Stimulated activated CD4-positive, alpha-beta T cell treated with anti-CD3 and anti-CD28 coated beads, Interleukin-15, amount 100 ng/mL, for 24 hours (primary cell): ENCODE data around the gene SEMA5A.

ENCODE experiments used
- DNase-seq: peaks from one replicate; pipeline ENCODE4 v3.0.0-alpha.2; 2020

Gene SEMA5A

GRCh38 chr5:9545992-9546851 lies at the start of gene SEMA5A:
TSS of gene SEMA5A (minus strand) at chr5:9546075. CDS start at chr5:9379946, 166,129 bp downstream.
- DNase-seq = peak; percentile 19

GRCh38 chr5:9594913-9595312 lies 49.0 kb upstream of the SEMA5A start:
- DNase-seq = no peak

- no peak for DNase-seq
These were observed 43.4 kb upstream of the SEMA5A start for GRCh38 chr5:9589049-9589835.

GRCh38 chr5:9588254-9588653 lies 42.4 kb upstream of the SEMA5A start:
- DNase-seq = no peak

GRCh38 chr5:9587135-9587534 lies 41.3 kb upstream of the SEMA5A start:
- no peak for DNase-seq

GRCh38 chr5:9582406-9582805 lies 36.5 kb upstream of the SEMA5A start:
- no peak for DNase-seq

- DNase-seq = no peak
These were observed 27.9 kb upstream of the SEMA5A start for GRCh38 chr5:9573796-9574195.

GRCh38 chr5:9572246-9572645 lies 26.4 kb upstream of the SEMA5A start:
- no peak for DNase-seq

GRCh38 chr5:9570876-9571275 lies 25.0 kb upstream of the SEMA5A start:
- no peak for DNase-seq

- DNase-seq = no peak
These were observed 21.2 kb upstream of the SEMA5A start for GRCh38 chr5:9567039-9567438.

GRCh38 chr5:9564752-9565151 lies 18.9 kb upstream of the SEMA5A start:
- DNase-seq = no peak

- no peak for DNase-seq
These were observed 16.3 kb upstream of the SEMA5A start for GRCh38 chr5:9562141-9562540.

GRCh38 chr5:9559965-9560364 lies 14.1 kb upstream of the SEMA5A start:
- no peak for DNase-seq

GRCh38 chr5:9558319-9558965 lies 12.6 kb upstream of the SEMA5A start:
- DNase-seq = no peak

GRCh38 chr5:9557696-9558095 lies 11.8 kb upstream of the SEMA5A start:
- DNase-seq = no peak

GRCh38 chr5:9555961-9556360 lies 10.1 kb upstream of the SEMA5A start:
- no peak for DNase-seq

GRCh38 chr5:9554122-9554521 lies 8.2 kb upstream of the SEMA5A start:
- no peak for DNase-seq

GRCh38 chr5:9553561-9553960 lies 7.7 kb upstream of the SEMA5A start:
- no peak for DNase-seq

GRCh38 chr5:9551567-9552537 lies 6.0 kb upstream of the SEMA5A start:
- DNase-seq = no peak

- no peak for DNase-seq
These were observed 4.1 kb upstream of the SEMA5A start for GRCh38 chr5:9549941-9550340.

GRCh38 chr5:9547122-9547947 lies 1.5 kb upstream of the SEMA5A start:
- no peak for DNase-seq
